HL-60/S4 treated with phorbol 12-myristate 13-acetate at 8.2 ng/mL for 4 days and 3 days (cell line): ENCODE data around the gene CD164L2.
"Not testable (repeated sequence)": the region's sequence is repeated elsewhere in the genome, so short reads cannot be mapped to it uniquely, and the experiment has no call there.

Source experiments
- in situ Hi-C: fragments of 300-500 bp; cut with MboI; formaldehyde crosslinking; loops from 2 replicates; pipeline ENCODE4 v1.15.0; 2022; ENCODE audit warnings: low sequenced_read_pairs

CD164L2 gene

DNA sequence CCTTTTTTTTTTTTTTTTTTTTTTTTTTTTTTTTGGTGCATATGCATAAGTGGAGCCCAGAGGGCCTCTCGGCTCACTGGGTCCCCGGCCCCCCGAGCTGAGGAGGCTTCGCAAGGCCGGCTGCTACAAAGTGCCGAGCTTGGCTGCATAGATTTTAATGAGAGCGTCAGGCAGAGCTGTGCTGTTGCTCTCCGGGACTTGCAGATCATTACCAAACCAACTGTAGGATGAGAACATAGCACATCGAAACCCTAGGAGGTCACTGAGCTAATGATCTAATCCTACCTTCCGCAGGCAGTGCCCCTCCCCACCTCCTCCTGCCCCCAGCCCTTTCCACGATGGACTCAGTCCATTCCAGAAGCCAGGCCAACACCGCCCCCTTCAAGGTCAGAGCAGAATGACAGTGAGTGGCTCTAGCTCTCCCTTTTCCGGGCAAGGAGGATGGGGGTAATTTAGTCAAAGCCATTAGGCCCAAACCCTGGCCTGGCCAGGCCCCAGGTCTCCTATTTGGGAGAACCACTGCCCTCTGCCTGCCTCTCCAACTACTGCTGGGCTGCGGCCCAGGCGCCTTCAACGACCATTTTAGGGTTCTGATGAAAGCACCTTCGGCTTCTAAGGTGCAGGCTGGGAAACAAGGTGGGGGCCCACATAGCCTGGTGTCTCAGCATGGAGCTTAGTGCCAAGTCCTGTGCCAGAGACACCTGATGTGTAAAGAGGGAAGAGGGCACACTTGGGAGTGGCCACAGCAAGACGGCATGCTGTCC is 22.6 kb upstream of the CD164L2 start:
- in situ Hi-C loops, result not testable (repeated sequence)

DNA sequence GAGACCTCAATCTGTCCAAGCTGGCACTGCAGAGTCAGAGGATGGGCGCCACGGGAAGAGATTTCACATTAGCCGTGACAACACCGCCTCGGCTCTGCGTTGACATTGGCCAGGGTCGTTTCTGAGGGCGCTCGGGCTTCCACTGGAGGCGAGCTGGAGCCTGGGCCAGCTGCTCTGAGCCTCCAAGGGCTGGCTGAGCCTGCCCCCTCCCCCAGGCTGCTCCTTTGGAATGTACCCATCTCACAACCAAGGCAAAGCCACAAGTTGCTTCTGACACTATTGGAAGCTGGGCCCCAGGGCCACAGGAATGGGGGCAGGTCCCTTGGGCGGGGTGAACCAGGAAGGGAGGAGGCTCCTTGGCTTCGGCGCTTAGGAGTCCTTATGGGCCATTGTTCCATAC is 21.9 kb upstream of the CD164L2 start:
- in situ Hi-C loops, result no loop called here

DNA sequence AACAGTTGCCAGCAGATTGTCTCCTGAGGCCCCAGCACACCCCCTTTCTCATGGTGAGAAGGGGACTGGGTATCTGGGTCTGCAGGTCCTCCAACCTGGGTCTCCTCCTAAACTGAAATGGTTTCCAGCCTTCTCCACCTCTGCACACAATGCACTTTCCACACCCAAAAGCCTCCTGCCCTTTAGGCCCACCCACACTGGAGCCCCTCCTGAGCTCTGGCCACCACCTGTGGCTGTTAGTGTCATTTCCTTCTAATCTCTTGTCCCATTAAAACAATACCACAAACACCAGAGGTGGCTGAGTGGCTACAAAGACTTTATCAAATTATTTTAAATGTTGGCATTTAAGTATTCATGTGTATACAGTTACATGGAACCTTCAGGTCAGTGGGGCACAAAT is 20.8 kb upstream of the CD164L2 start:
- in situ Hi-C loops, result no loop called here

DNA sequence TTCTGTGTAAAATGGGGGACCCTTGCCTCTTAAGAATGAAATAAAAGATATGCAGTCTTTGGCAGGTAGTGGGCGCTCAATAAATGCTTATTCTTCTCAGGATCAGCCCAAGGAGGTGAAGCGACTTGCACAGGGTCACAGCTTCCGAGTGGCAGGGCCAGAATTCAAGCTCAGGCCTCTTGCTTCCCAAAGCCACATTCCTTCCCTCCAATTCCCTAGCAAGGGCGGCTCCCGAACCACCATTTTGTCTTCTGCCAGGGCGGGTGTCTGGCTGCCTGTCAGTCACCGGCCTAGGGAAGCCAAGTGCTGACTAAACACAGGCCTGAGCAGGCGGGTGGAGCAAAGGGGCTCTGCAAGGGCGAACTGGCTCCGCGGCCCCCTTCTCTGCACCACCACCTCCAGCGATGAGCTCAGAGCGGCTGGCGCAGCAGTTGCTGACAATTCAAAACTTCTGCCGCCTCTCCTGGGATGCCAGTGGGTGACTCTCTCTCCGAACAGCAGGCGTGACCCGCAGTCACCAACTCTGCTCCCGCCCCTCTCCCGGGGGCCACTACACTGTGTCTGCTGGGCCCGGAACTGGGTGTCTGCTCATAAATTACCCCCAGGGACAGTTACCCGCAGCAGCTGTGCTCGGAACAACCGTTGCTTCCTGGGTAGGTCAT is 20.1 kb upstream of the CD164L2 start:
- in situ Hi-C loops, result no loop called here

- in situ Hi-C loops, result no loop called here
Measured at GRCh38 chr1:27402349-27402754, 19.2 kb upstream of the CD164L2 start.

GRCh38 chr1:27400963-27401341 is 17.8 kb upstream of the CD164L2 start:
- in situ Hi-C loops, result no loop called here

GRCh38 chr1:27400082-27400962 is 17.2 kb upstream of the CD164L2 start:
- in situ Hi-C loops, result no loop called here

DNA sequence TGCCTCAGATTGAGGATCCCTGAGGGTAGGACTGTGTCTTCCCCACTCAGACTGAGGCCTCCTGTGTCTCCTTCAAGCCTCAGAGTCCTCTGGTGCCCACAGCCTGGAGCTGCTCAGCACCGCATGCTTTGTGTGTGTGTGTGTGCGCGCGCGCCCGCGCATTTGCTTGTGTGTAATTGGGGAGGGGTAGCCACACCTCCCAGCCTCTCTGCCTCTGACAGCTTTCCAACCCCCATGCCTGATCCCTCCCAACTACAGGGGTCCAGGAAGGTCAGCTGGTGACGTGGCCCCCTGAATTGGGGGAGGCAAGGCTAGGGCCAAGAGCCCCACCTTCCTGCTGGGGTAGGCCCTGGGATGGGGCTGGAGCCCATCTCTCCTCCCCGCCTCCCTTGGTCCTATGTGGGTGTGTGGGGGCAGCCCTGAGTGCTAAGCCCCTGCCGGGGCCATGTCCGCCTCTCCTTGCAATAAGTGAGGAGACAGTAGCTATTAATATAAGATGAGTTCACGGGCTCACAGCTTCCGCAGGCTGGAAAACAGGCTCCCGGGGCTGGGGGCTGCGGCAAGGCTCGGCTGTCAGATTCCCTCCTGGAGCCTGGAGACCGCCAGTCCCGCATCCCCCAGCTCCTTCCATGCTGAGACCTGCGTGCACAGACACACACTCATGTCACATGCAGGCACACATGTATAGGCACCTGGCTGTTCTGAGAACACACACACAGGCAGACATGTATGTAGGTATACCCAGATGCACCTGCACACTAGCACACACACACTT is 16.3 kb upstream of the CD164L2 start:
- in situ Hi-C loops, result no loop called here

- in situ Hi-C loops, result no loop called here
Measured at GRCh38 chr1:27398405-27399149, 15.4 kb upstream of the CD164L2 start.

- in situ Hi-C loops, result no loop called here
Measured at GRCh38 chr1:27397749-27398148, 14.6 kb upstream of the CD164L2 start.

DNA sequence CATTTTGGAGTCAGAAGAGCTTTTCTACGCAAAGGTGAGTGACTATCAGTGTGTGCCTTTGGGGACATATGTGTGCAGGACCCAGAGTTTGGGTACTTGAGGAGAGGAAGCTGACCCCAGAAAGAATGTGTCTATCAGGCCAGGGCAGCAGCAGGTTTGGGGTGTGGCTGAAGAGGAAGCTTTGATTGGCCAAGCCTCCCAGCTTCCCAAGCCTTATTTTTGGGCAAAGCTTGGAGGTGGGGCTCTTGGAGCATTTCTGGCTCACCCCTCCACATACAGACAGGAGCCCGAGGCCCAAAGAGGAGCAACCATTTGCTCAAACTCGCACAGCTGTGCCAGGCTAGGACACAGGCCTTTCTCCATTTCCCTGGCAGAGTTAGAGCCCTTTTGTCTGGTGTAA is 14.0 kb upstream of the CD164L2 start:
- in situ Hi-C loops, result no loop called here

GRCh38 chr1:27395441-27396195 is 12.5 kb upstream of the CD164L2 start:
- in situ Hi-C loops, result no loop called here

DNA sequence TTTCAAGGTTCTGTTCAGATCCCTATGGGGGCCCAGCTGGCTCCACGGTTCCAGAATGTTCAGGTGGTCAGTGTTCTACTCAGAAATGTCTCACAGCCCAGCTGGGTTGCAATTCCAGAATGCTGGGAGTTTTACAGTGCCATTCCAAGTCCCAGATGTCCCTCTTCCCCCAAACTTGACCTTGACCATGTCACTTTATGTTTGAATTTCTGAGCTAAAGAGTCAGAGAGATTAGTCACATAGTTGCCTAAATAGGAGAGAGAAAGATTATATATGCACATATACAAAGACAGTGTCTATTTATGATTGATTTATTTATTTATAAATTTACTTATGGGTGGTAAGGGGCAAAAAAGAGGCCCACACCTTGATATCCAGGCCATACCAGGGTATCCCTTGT is 11.8 kb upstream of the CD164L2 start:
- in situ Hi-C loops, result loop anchor here (5.0 kb wide), 1 partner anchor 93 kb away; no protein-coding TSS in a partner anchor

DNA sequence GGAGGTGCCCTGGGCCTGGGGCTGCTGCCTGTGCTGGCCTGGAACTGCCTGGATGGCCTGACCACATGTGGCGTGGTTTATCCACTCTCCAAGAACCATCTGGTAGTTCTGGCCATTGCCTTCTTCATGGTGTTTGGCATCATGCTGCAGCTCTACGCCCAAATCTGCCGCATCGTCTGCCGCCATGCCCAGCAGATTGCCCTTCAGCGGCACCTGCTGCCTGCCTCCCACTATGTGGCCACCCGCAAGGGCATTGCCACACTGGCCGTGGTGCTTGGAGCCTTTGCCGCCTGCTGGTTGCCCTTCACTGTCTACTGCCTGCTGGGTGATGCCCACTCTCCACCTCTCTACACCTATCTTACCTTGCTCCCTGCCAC is 11.1 kb upstream of the CD164L2 start:
- in situ Hi-C loops, result loop anchor here (5.0 kb wide), 1 partner anchor 92 kb away; no protein-coding TSS in a partner anchor

DNA sequence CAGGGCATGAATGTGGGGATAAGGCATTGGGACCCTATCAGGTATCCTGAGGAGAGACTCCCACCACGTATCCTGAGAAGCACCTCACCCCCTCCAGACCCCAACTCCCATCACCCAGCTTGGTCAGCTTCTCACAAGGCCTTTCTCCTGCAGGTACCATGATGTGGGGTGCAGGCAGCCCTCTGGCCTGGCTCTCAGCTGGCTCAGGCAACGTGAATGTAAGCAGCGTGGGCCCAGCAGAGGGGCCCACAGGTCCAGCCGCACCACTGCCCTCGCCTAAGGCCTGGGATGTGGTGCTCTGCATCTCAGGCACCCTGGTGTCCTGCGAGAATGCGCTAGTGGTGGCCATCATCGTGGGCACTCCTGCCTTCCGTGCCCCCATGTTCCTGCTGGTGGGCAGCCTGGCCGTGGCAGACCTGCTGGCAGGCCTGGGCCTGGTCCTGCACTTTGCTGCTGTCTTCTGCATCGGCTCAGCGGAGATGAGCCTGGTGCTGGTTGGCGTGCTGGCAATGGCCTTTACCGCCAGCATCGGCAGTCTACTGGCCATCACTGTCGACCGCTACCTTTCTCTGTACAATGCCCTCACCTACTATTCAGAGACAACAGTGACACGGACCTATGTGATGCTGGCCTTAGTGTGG is 10.6 kb upstream of the CD164L2 start:
- in situ Hi-C loops, result loop anchor here (5.0 kb wide), 1 partner anchor 91 kb away; no protein-coding TSS in a partner anchor

DNA sequence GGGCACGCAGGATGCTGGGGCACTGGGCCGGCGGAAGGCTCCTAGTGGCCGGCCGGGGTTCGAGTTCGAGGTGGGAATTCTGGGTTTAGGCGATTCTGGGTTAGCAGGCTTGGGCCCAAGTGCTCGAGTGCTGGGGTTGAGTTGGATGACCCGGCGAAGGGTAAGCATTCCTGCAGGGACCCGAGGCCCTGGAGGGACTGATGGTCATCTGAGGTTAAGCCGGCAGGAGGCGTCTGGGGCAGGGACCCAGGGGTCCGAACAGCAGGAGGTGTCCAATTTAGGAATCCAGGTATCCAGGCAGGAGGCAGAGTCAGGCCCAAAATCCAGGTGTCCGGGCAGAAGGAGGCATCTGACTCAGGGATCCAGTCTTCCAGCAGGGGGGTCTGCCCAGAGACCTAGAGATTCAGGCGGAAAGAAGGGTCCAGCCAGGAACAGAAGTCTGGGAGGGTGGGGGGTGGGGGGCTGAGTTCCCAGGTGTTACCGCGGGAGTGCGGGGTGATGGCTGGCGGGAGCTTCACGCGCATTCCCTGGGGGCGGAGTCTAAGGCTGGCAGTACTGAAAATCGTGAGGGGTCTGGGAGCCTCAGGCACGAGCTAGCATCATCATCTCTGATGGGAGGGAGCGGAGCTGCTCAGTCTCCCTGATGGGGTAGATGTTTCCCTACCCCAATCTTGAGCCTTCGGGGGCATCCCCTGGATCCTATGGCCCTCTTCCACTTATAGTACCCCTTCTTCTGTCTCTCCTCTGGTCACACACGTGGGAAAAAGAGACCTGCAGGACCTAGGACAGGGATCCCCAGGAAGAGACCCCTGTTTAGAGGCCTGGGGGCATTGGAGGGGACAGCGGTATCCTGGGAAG is 9.9 kb upstream of the CD164L2 start:
- in situ Hi-C loops, result loop anchor here (5.0 kb wide), 1 partner anchor 91 kb away; no protein-coding TSS in a partner anchor

- in situ Hi-C loops, result loop anchor here (5.0 kb wide), 1 partner anchor 90 kb away; no protein-coding TSS in a partner anchor
Measured at GRCh38 chr1:27392096-27392777, 9.1 kb upstream of the CD164L2 start, which contains the start of gene GPR3. TSS of gene GPR3 (plus strand) at chr1:27392622. CDS start at chr1:27393799, 1,177 bp downstream.
